ENCODE data around the gene EBI3. TPM values are rescaled to one million over a fixed set of nuclear protein-coding genes. Genes with fewer than 3 reads are reported as not detected.

The EBI3 gene
- total and polyA plus RNA-seq, 2 donors (not counting 1 experiment from before 2014, with no cell fraction given), result 11.9 to 15.6 TPM

DNA sequence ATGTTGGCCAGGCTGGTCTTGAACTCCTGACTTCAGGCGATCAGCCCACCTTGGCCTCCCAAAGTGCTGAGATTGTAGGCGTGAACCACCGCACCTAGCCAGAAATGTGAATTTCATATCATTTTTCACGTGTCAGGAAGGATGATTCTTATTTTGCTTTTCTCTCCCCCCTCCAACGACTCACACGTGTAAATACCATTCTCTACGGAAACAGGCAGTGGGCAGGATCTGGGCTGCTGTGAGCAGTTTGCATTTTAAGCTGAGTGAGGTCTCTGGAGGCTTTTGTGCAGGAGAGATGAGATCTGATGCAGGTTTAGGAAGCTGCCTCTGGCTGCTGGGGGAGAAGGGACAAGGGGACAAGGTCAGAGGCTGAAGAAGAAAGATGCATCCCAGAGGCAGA is 35.0 kb upstream of the EBI3 start:
- H3K27me3 ChIP-seq (replicated peaks in 1 of 4; ENCODE audit: control extremely low read depth in 1 of 4, control insufficient read depth in 3 of 4, insufficient read depth in 4 of 4, low read length in 3 of 4), result peaks cover 2 to 46% (median 26%) of the 10 kb centered on the region in 4 experiments
- no peak for ATAC-seq (ENCODE audit: low read depth)
- 67% methylated on average over 2 of the region's 7 CpGs for WGBS (ENCODE audit: insufficient coverage)
- peaks cover 15% of the 10 kb centered on the region for H3K4me1 Mint-ChIP-seq
- no peak overlapping the region for H2AFZ ChIP-seq (ENCODE audit: insufficient read depth, low read depth, low read length, poor library complexity, severe bottlenecking)
- POLR2A ChIA-PET, result no interaction called here
- no peaks in the 10 kb centered on the region for H3K9me3 Mint-ChIP-seq (ENCODE audit: insufficient read depth)
- H3K4me3 Mint-ChIP-seq, result no peak overlapping the region
- H3K79me2 ChIP-seq (ENCODE audit: control insufficient read depth, insufficient read depth, low read length), result no peaks in the 10 kb centered on the region
- H3K27me3 Mint-ChIP-seq, result peaks cover 46% of the 10 kb centered on the region
- H3K27ac ChIP-seq (ENCODE audit: low read length in 2 of 2), result no peak overlapping the region
- no peaks in the 10 kb centered on the region for H4K20me1 ChIP-seq (ENCODE audit: control insufficient read depth, insufficient read depth, low read length, poor library complexity, severe bottlenecking)
- no peaks in the 10 kb centered on the region for H3K36me3 ChIP-seq (replicated peaks in 1 of 2; ENCODE audit: control extremely low read depth in 1 of 2, control insufficient read depth in 1 of 2, extremely low read depth in 1 of 2, insufficient read depth in 2 of 2, low read length in 1 of 2)
- DNase-seq, result no peak
- no peak overlapping the region for H3K9ac ChIP-seq (ENCODE audit: low read length)
- H3K4me3 ChIP-seq (ENCODE audit: control extremely low read depth in 1 of 5, extremely low read depth in 1 of 5, insufficient read depth in 1 of 5, low read depth in 2 of 5, low read length in 4 of 5), result no peak overlapping the region
- CTCF ChIA-PET, result no interaction called here
- H3K4me2 ChIP-seq (replicated peaks; ENCODE audit: low read depth, low read length, poor library complexity, severe bottlenecking), result no peak overlapping the region
- TF ChIP-seq, protein P1, sequence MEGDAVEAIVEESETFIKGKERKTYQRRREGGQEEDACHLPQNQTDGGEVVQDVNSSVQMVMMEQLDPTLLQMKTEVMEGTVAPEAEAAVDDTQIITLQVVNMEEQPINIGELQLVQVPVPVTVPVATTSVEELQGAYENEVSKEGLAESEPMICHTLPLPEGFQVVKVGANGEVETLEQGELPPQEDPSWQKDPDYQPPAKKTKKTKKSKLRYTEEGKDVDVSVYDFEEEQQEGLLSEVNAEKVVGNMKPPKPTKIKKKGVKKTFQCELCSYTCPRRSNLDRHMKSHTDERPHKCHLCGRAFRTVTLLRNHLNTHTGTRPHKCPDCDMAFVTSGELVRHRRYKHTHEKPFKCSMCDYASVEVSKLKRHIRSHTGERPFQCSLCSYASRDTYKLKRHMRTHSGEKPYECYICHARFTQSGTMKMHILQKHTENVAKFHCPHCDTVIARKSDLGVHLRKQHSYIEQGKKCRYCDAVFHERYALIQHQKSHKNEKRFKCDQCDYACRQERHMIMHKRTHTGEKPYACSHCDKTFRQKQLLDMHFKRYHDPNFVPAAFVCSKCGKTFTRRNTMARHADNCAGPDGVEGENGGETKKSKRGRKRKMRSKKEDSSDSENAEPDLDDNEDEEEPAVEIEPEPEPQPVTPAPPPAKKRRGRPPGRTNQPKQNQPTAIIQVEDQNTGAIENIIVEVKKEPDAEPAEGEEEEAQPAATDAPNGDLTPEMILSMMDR (IDR thresholded peaks at IDR 0.05), result no peak
- no peak for TF ChIP-seq EZH2 (IDR thresholded peaks at IDR 0.05; ENCODE audit: borderline replicate concordance, insufficient read depth, low read depth, low read length, poor library complexity, severe bottlenecking)
- H3K4me1 ChIP-seq (ENCODE audit: control insufficient read depth in 2 of 2, insufficient read depth in 2 of 2, low read length in 2 of 2), result peaks cover 6 to 13% of the 10 kb centered on the region in 2 donors
- H3K27ac Mint-ChIP-seq, result peak overlapping the region; percentile 24
- no peaks in the 10 kb centered on the region for H3K9me3 ChIP-seq (ENCODE audit: control extremely low read depth in 1 of 3, control insufficient read depth in 2 of 3, insufficient read depth in 1 of 3, low read length in 2 of 3)
- intact Hi-C loops (cut with micrococcal nuclease), result no loop called here

DNA sequence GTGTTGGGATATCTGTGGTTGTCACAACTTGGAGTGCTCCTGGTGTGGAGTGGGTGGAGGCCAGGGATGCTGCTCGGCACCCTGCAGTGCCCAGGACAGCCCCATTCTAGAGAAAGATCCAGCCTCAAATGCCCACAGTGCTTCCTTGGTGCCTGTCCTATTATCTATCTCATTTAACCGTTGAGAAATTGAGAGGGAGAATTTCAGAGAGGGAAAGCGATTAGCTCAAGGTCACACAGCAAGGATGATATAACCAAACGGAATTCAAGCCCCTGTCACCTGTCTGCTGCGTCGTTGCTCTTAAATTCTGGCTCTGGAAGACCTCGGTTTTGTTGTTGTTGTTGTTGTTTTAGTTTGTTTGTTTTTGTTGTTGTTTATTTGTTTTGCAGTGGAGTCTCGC is 33.3 kb upstream of the EBI3 start:
- H3K36me3 ChIP-seq (replicated peaks in 1 of 2; ENCODE audit: control extremely low read depth in 1 of 2, control insufficient read depth in 1 of 2, extremely low read depth in 1 of 2, insufficient read depth in 2 of 2, low read length in 1 of 2), result no peaks in the 10 kb centered on the region
- ATAC-seq (ENCODE audit: low read depth), result no peak

More for the DNA sequence above, 33.3 kb upstream of the EBI3 start:
- H3K27ac Mint-ChIP-seq, result no peak overlapping the region
- peaks cover 0 to 9% (median 0%) of the 10 kb centered on the region in 3 donors for H3K9me3 ChIP-seq (ENCODE audit: control extremely low read depth in 1 of 3, control insufficient read depth in 2 of 3, insufficient read depth in 1 of 3, low read length in 2 of 3)
- intact Hi-C loops (cut with micrococcal nuclease), result no loop called here
- peaks cover 2 to 52% (median 24%) of the 10 kb centered on the region in 4 experiments for H3K27me3 ChIP-seq (replicated peaks in 1 of 4; ENCODE audit: control extremely low read depth in 1 of 4, control insufficient read depth in 3 of 4, insufficient read depth in 4 of 4, low read length in 3 of 4)
- POLR2A ChIA-PET, result no interaction called here
- H3K9ac ChIP-seq (ENCODE audit: low read length), result no peak overlapping the region
- H3K4me2 ChIP-seq (replicated peaks; ENCODE audit: low read depth, low read length, poor library complexity, severe bottlenecking), result no peak overlapping the region
- no peaks in the 10 kb centered on the region for H3K79me2 ChIP-seq (ENCODE audit: control insufficient read depth, insufficient read depth, low read length)
- no peak for DNase-seq
- H3K27me3 Mint-ChIP-seq, result peaks cover 39% of the 10 kb centered on the region
- H3K4me1 ChIP-seq (ENCODE audit: control insufficient read depth in 2 of 2, insufficient read depth in 2 of 2, low read length in 2 of 2), result peaks cover 6 to 13% of the 10 kb centered on the region in 2 donors
- WGBS (ENCODE audit: insufficient coverage), result 82% methylated on average over 5 of the region's 8 CpGs
- CTCF ChIA-PET, result interaction anchor here (1.0 kb wide), 1 partner anchor 57 kb away, joined by 3 read pairs; no protein-coding TSS in a partner anchor
- H2AFZ ChIP-seq (ENCODE audit: insufficient read depth, low read depth, low read length, poor library complexity, severe bottlenecking), result no peak overlapping the region
- no peak overlapping the region for H3K27ac ChIP-seq (ENCODE audit: low read length in 2 of 2)
- H3K9me3 Mint-ChIP-seq (ENCODE audit: insufficient read depth), result no peaks in the 10 kb centered on the region
- H4K20me1 ChIP-seq (ENCODE audit: control insufficient read depth, insufficient read depth, low read length, poor library complexity, severe bottlenecking), result no peaks in the 10 kb centered on the region
- H3K4me1 Mint-ChIP-seq, result peaks cover 15% of the 10 kb centered on the region
- no peak overlapping the region for H3K4me3 Mint-ChIP-seq
- no peak for TF ChIP-seq EZH2 (IDR thresholded peaks at IDR 0.05; ENCODE audit: borderline replicate concordance, insufficient read depth, low read depth, low read length, poor library complexity, severe bottlenecking)
- TF ChIP-seq, protein P1 (IDR thresholded peaks at IDR 0.05), result no peak
- no peak overlapping the region for H3K4me3 ChIP-seq (ENCODE audit: control extremely low read depth in 1 of 5, extremely low read depth in 1 of 5, insufficient read depth in 1 of 5, low read depth in 2 of 5, low read length in 4 of 5)
